ENCODE data around the gene MRPL28.

The MRPL28 gene

GRCh38 chr16:374616-374926 is 4.2 kb upstream of the MRPL28 start:
- DNase-seq (no peak), ATAC-seq (replicated peaks) (no peak)
- Mint-ChIP-seq H3K4me1 (ENCODE audit: low read depth in 2 of 2) (peaks cover 5 to 9% of the 10 kb centered on the region in 2 donors), H3K27ac (no peak overlapping the region), H3K36me3 (ENCODE audit: insufficient read depth) (peaks cover 10% of the 10 kb centered on the region), H3K27me3 (no peaks in the 10 kb centered on the region), H3K9me3 (no peaks in the 10 kb centered on the region), H3K4me3 (no peak overlapping the region)

GRCh38 chr16:373848-374615 is 3.7 kb upstream of the MRPL28 start:
- peaks cover 5 to 8% of the 10 kb centered on the region in 2 donors for H3K4me1 Mint-ChIP-seq (ENCODE audit: low read depth in 2 of 2)
- H3K36me3 Mint-ChIP-seq (ENCODE audit: insufficient read depth), result peaks cover 7% of the 10 kb centered on the region
- H3K27ac Mint-ChIP-seq, result no peak overlapping the region
- H3K27me3 Mint-ChIP-seq, result no peaks in the 10 kb centered on the region
- ATAC-seq (replicated peaks) (no peak), DNase-seq (no peak)
- no peak overlapping the region for H3K4me3 Mint-ChIP-seq
- H3K9me3 Mint-ChIP-seq, result no peaks in the 10 kb centered on the region

GRCh38 chr16:373020-373598 is 2.8 kb upstream of the MRPL28 start:
- no peak overlapping the region for H3K27ac Mint-ChIP-seq
- peaks cover 4 to 5% of the 10 kb centered on the region in 2 donors for H3K4me1 Mint-ChIP-seq (ENCODE audit: low read depth in 2 of 2)
- H3K4me3 Mint-ChIP-seq, result no peak overlapping the region
- ATAC-seq (replicated peaks), result no peak
- no peaks in the 10 kb centered on the region for H3K27me3 Mint-ChIP-seq
- no peak for DNase-seq
- no peaks in the 10 kb centered on the region for H3K9me3 Mint-ChIP-seq
- peaks cover 7% of the 10 kb centered on the region for H3K36me3 Mint-ChIP-seq (ENCODE audit: insufficient read depth)

GRCh38 chr16:372302-372983 is 2.1 kb upstream of the MRPL28 start:
- H3K9me3 Mint-ChIP-seq, result no peaks in the 10 kb centered on the region
- no peak for ATAC-seq (replicated peaks)
- H3K27ac Mint-ChIP-seq, result no peak overlapping the region
- H3K4me3 Mint-ChIP-seq, result no peak overlapping the region
- H3K36me3 Mint-ChIP-seq (ENCODE audit: insufficient read depth), result peaks cover 7% of the 10 kb centered on the region
- no peak for DNase-seq
- H3K27me3 Mint-ChIP-seq, result no peaks in the 10 kb centered on the region
- H3K4me1 Mint-ChIP-seq (ENCODE audit: low read depth in 2 of 2), result peaks cover 4 to 5% of the 10 kb centered on the region in 2 donors

- no peak for DNase-seq
- no peaks in the 10 kb centered on the region for H3K27me3 Mint-ChIP-seq
- peaks cover 4 to 5% of the 10 kb centered on the region in 2 donors for H3K4me1 Mint-ChIP-seq (ENCODE audit: low read depth in 2 of 2)
- no peak for ATAC-seq (replicated peaks)
- no peaks in the 10 kb centered on the region for H3K9me3 Mint-ChIP-seq
- H3K36me3 Mint-ChIP-seq (ENCODE audit: insufficient read depth), result peaks cover 13% of the 10 kb centered on the region
- peak overlapping the region in 1 of 2 donors; percentile 43 for H3K4me3 Mint-ChIP-seq
- H3K27ac Mint-ChIP-seq, result no peak overlapping the region
These were observed 1.4 kb upstream of the MRPL28 start for GRCh38 chr16:371515-372301.

- Mint-ChIP-seq H3K4me3 (peak overlapping the region; percentile 89 to 96), H3K36me3 (ENCODE audit: insufficient read depth) (peaks cover 12% of the 10 kb centered on the region), H3K4me1 (ENCODE audit: low read depth in 2 of 2) (peaks cover 4 to 5% of the 10 kb centered on the region in 2 donors), H3K27me3 (no peaks in the 10 kb centered on the region), H3K27ac (peak overlapping the region; percentile 88 to 89), H3K9me3 (no peaks in the 10 kb centered on the region)
- DNase-seq, result no peak
- no peak for ATAC-seq (replicated peaks)
These were observed 709 bp upstream of the MRPL28 start for GRCh38 chr16:370979-371514.

GRCh38 chr16:369866-370436 is 387 bp downstream of the MRPL28 start:
- Mint-ChIP-seq H3K36me3 (ENCODE audit: insufficient read depth) (peaks cover 12% of the 10 kb centered on the region), H3K27ac (peak overlapping the region; percentile 88 to 89), H3K4me1 (ENCODE audit: low read depth in 2 of 2) (peaks cover 4 to 5% of the 10 kb centered on the region in 2 donors), H3K4me3 (peak overlapping the region; percentile 89 to 96), H3K9me3 (no peaks in the 10 kb centered on the region), H3K27me3 (no peaks in the 10 kb centered on the region)
- ATAC-seq (replicated peaks), result no peak
- DNase-seq, result no peak

- no peak overlapping the region for H3K27ac Mint-ChIP-seq
- ATAC-seq (replicated peaks) (no peak), DNase-seq (no peak)
- no peaks in the 10 kb centered on the region for H3K27me3 Mint-ChIP-seq
- H3K9me3 Mint-ChIP-seq, result no peaks in the 10 kb centered on the region
- H3K36me3 Mint-ChIP-seq (ENCODE audit: insufficient read depth), result peaks cover 12% of the 10 kb centered on the region
- peak overlapping the region; percentile 89 to 96 for H3K4me3 Mint-ChIP-seq
- H3K4me1 Mint-ChIP-seq (ENCODE audit: low read depth in 2 of 2), result peaks cover 4 to 5% of the 10 kb centered on the region in 2 donors
These were observed 968 bp downstream of the MRPL28 start for GRCh38 chr16:369275-369865.

- DNase-seq (no peak), ATAC-seq (replicated peaks) (no peak)
- Mint-ChIP-seq H3K4me3 (peak overlapping the region in 1 of 2 donors; percentile 96), H3K27ac (no peak overlapping the region), H3K27me3 (peaks cover 0 to 5% of the 10 kb centered on the region in 2 donors), H3K4me1 (ENCODE audit: low read depth in 2 of 2) (peaks cover 4 to 5% of the 10 kb centered on the region in 2 donors), H3K36me3 (ENCODE audit: insufficient read depth) (peaks cover 12% of the 10 kb centered on the region), H3K9me3 (no peaks in the 10 kb centered on the region)
These were observed 1.8 kb downstream of the MRPL28 start for GRCh38 chr16:368388-369158.

GRCh38 chr16:367333-367903 is 2.9 kb downstream of the MRPL28 start:
- H3K27me3 Mint-ChIP-seq, result peaks cover 0 to 7% of the 10 kb centered on the region in 2 donors
- no peaks in the 10 kb centered on the region for H3K9me3 Mint-ChIP-seq
- peaks cover 12% of the 10 kb centered on the region for H3K36me3 Mint-ChIP-seq (ENCODE audit: insufficient read depth)
- ATAC-seq (replicated peaks) (no peak), DNase-seq (no peak)
- peak overlapping the region in 1 of 2 donors; percentile 28 for H3K27ac Mint-ChIP-seq
- no peak overlapping the region for H3K4me3 Mint-ChIP-seq
- peaks cover 5% of the 10 kb centered on the region in 2 donors for H3K4me1 Mint-ChIP-seq (ENCODE audit: low read depth in 2 of 2)

- no peak overlapping the region for H3K27ac Mint-ChIP-seq
- DNase-seq, result no peak
- no peak overlapping the region for H3K4me3 Mint-ChIP-seq
- H3K36me3 Mint-ChIP-seq (ENCODE audit: insufficient read depth), result peaks cover 11% of the 10 kb centered on the region
- peaks cover 10% of the 10 kb centered on the region in 2 donors for H3K4me1 Mint-ChIP-seq (ENCODE audit: low read depth in 2 of 2)
- ATAC-seq (replicated peaks), result no peak
- no peaks in the 10 kb centered on the region for H3K9me3 Mint-ChIP-seq
- H3K27me3 Mint-ChIP-seq, result peaks cover 0 to 7% of the 10 kb centered on the region in 2 donors
These were observed 3.9 kb downstream of the MRPL28 start for GRCh38 chr16:366476-366875.

All from effector memory CD8-positive, alpha-beta T cell (primary cell).